ENCODE data around the gene SMOC1. TPM values are rescaled to one million over a fixed set of nuclear protein-coding genes. Genes with fewer than 3 reads are reported as not detected.

Gene SMOC1
- total RNA-seq = 1.9 and 2.2 TPM in 2 replicates

GRCh38 chr14:69879175-69880043 lies at the start of gene SMOC1:
Gene SMOC1, plus strand, starts transcription at chr14:69879416. Its CDS starts 263 bp downstream, at chr14:69879679.

Other genes starting within 250 kb of the SMOC1 start
- gene SRSF5, start 112.3 kb upstream of the SMOC1 start, total RNA-seq = 79.4 and 95.2 TPM in 2 replicates
- not detected in 2 replicates for gene SLC10A1, start 82.2 kb upstream of the SMOC1 start, total RNA-seq